HG02943 (cell line): Measurements from ENCODE around the gene VANGL1.

Experiments used
- ATAC-seq: cut with Tn5 transposase; IDR thresholded peaks from one replicate; pipeline ENCODE4 v1.9.1; 2021; ENCODE audit warnings: mild to moderate bottlenecking, low read depth, moderate library complexity; ENCODE audit not compliant: unreplicated experiment

Gene VANGL1

DNA sequence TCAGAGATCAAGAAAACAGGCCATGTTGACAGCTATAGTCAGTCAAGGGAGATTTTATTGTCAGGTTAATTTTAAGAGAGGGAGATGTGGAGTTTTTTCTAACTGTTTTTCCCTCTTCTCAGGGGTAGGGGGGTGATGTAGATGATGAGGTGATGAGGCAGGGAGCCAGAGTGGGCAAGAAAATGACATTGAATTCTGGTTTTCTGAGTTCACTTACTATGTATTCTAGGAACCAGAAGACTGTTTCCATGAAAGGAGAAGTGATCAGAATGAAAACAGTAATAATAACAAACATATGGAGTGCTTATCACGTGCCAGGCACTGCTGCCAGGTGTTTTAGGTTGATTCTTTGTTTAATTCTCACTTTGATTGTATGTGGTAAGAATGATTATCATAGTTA is 86.6 kb downstream of the VANGL1 start:
- no peak for ATAC-seq

- peak; percentile 65 for ATAC-seq
These were observed 88.0 kb downstream of the VANGL1 start for GRCh38 chr1:115729756-115730155.

DNA sequence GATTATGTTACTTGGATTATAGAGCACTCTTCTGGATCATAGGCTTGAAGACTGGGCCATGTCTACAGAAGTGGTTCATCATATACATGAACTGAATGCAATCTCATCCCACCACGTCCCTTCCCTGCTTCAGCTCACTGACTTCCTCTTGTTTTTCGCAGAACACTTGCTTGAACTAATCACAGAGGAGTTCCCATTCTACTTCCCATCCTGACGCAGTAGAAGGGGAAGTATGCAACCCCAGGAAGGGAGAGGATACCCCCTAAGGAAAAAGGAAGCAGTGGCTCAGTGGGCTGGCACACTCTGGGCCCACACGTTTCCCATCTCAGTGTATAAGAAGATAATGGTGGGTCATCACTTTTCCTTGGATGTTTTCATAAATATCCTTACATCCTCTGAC is 90.5 kb downstream of the VANGL1 start:
- no peak for ATAC-seq

- ATAC-seq = no peak
These were observed 99.0 kb downstream of the VANGL1 start for GRCh38 chr1:115740811-115741210.

DNA sequence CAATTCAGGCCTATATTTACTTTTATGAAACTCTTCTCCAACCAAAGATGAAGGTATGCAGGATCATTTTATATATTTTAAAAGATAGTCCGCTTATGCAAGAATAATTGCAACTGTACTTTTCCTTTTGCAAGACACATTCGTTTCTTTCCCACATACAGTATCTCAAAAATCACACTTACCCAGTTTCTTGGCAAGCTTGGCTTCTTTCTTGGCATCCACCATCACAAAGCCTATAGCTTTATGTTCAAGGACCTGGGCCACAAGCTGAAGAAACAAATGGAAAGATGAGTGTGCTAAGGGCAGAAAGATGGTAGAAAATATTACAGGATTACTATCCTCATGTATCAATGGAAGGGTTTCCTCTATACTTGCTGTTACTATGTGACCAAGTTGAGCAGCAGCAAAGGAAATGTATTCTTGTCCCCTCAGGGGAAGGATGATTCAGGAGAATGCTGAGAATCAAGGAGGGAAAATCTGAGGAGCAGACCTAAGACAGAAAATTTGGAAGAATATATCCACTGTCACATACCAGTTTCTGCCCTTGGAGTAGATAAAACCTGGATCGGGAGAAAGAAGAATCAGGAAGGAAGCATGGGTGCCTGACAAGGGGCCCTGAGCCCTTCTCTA is 103.0 kb downstream of the VANGL1 start:
- ATAC-seq = no peak

DNA sequence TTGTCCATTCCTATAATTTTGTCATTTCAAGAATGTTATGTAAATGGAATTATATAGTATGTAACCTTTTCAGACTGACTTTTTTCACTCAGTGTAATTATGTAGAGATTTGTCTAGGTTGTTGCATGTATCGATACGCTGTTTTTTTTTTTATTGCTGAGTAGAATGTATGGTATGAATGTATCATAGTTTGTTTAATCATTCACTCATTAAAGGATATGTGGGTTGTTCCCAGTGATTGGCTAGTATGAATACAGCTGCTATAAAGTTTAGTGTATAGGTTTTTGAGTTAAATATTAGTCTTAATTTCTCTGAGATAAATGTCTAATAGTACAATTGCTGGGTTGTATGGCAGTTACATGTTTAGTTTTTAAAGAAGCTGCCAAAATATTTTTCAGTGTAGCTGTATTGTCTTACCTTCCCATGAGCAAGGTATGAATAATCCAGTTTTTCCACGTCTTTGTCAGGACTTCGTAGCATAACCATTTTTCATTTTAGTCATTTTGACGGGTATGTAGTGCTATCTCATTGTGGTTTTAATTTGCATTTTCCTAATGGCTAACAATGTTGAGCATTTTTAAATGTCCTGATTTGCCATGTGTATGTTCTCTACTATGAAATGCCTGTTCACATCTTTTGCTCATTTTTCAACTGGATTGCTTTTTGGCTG is 104.4 kb downstream of the VANGL1 start:
- no peak for ATAC-seq
